HG03442 (cell line): ENCODE measurements around the gene IFIT3.
A peak's percentile ranks its signal among the peaks of the same experiment; 100 is the strongest.

Experiments
- ATAC-seq: cut with Tn5 transposase; IDR thresholded peaks from one replicate; pipeline ENCODE4 v1.9.1; 2021; ENCODE audit warnings: mild to moderate bottlenecking, moderate library complexity; ENCODE audit not compliant: unreplicated experiment

Gene IFIT3

GRCh38 chr10:89332123-89332633 lies 4.4 kb downstream of the IFIT3 start:
- ATAC-seq, result peak; percentile 36

GRCh38 chr10:89335226-89335625 lies 7.4 kb downstream of the IFIT3 start:
- ATAC-seq, result no peak

- ATAC-seq, result no peak
Observed at GRCh38 chr10:89336241-89336640, 8.4 kb downstream of the IFIT3 start.

GRCh38 chr10:89337484-89337883 lies 9.7 kb downstream of the IFIT3 start:
- ATAC-seq, result peak; percentile 38

GRCh38 chr10:89338713-89339112 lies 10.9 kb downstream of the IFIT3 start:
- no peak for ATAC-seq

- no peak for ATAC-seq
Observed at GRCh38 chr10:89339875-89340274, 12.1 kb downstream of the IFIT3 start.

- ATAC-seq, result no peak
Observed at GRCh38 chr10:89341649-89342048, 13.9 kb downstream of the IFIT3 start.

GRCh38 chr10:89342206-89342958 lies 14.6 kb downstream of the IFIT3 start:
- no peak for ATAC-seq

GRCh38 chr10:89343089-89343767 lies 15.4 kb downstream of the IFIT3 start:
- ATAC-seq, result no peak

GRCh38 chr10:89344156-89344555 lies 16.4 kb downstream of the IFIT3 start:
- ATAC-seq, result no peak

GRCh38 chr10:89345367-89346000 lies 17.7 kb downstream of the IFIT3 start:
- no peak for ATAC-seq

GRCh38 chr10:89346405-89347254 lies 18.8 kb downstream of the IFIT3 start:
- no peak for ATAC-seq

- no peak for ATAC-seq
Observed at GRCh38 chr10:89347701-89348457, 20.1 kb downstream of the IFIT3 start.

GRCh38 chr10:89348481-89348880 lies 20.7 kb downstream of the IFIT3 start:
- ATAC-seq, result no peak

- ATAC-seq, result no peak
Observed at GRCh38 chr10:89348975-89349374, 21.2 kb downstream of the IFIT3 start.

- peak; percentile 32 for ATAC-seq
Observed at GRCh38 chr10:89350631-89351315, 23.0 kb downstream of the IFIT3 start.

- peak; percentile 76 for ATAC-seq
Observed at GRCh38 chr10:89351412-89351779, 23.6 kb downstream of the IFIT3 start.

- peak; percentile 52 for ATAC-seq
Observed at GRCh38 chr10:89351780-89352597, 24.2 kb downstream of the IFIT3 start.

GRCh38 chr10:89352802-89353201 lies 25.0 kb downstream of the IFIT3 start:
- no peak for ATAC-seq
